GM18520 (cell line): ENCODE measurements around the gene MGAT4D.
"Not testable (repeated sequence)": the region's sequence is repeated elsewhere in the genome, so short reads cannot be mapped to it uniquely, and the experiment has no call there.

ENCODE experiments used
- ATAC-seq: cut with Tn5 transposase; IDR thresholded peaks from one replicate; pipeline ENCODE4 v1.9.1; 2021; ENCODE audit not compliant: unreplicated experiment

The MGAT4D gene

GRCh38 chr4:140444347-140444746, 53.7 kb downstream of the MGAT4D start:
- not testable (repeated sequence) for ATAC-seq

- ATAC-seq: no peak
Observed at GRCh38 chr4:140439644-140440142, 58.4 kb downstream of the MGAT4D start.

- no peak for ATAC-seq
Observed at GRCh38 chr4:140427919-140428471, 70.1 kb downstream of the MGAT4D start.

- ATAC-seq: peak; percentile 63
Observed at GRCh38 chr4:140427106-140427918, 70.8 kb downstream of the MGAT4D start, which contains the start of gene CLGN. TSS of gene CLGN (minus strand) at chr4:140427648. CDS start at chr4:140413078, 14,570 bp downstream.

GRCh38 chr4:140426610-140427105, 71.4 kb downstream of the MGAT4D start:
- ATAC-seq: no peak

GRCh38 chr4:140423106-140423505, 75.0 kb downstream of the MGAT4D start:
- no peak for ATAC-seq

- ATAC-seq: not testable (repeated sequence)
Observed at GRCh38 chr4:140413130-140413969, 84.7 kb downstream of the MGAT4D start.

GRCh38 chr4:140408974-140409373, 89.1 kb downstream of the MGAT4D start:
- ATAC-seq: no peak

- ATAC-seq: no peak
Observed at GRCh38 chr4:140406292-140406691, 91.8 kb downstream of the MGAT4D start.

- ATAC-seq: no peak
Observed at GRCh38 chr4:140400111-140400510, 98.0 kb downstream of the MGAT4D start.

GRCh38 chr4:140395668-140396067, 102.4 kb downstream of the MGAT4D start:
- no peak for ATAC-seq
